HepG2 (cell line): ENCODE results near the gene ABAT. TPM values are rescaled to one million over a fixed set of nuclear protein-coding genes. Genes with fewer than 3 reads are reported as not detected.

Experiments
- BCL6 ChIP-seq: IDR thresholded peaks from 2 replicates; pipeline ENCODE4 v1.6.1; 2016; ENCODE audit warnings: missing genetic modification reagents, missing compliant biosample characterization
- CBX1 ChIP-seq: IDR thresholded peaks from one replicate; pipeline ENCODE4 v1.6.1; 2016; ENCODE audit warnings: antibody characterized with exemption, low read depth
- CREM ChIP-seq, 2 experiments: sonication (generic) in 1 of 2; formaldehyde crosslinking in 1 of 2; IDR thresholded peaks; 2 replicates each; pipeline versions ENCODE4 v1.4.0 to v1.6.1; 2016 to 2020; ENCODE audit warnings: antibody characterized with exemption in 1 of 2, mild to moderate bottlenecking in 1 of 2, missing genetic modification reagents in 1 of 2
- FOSL2 ChIP-seq: sonication (generic); formaldehyde crosslinking; IDR thresholded peaks from 2 replicates; pipeline ENCODE4 v1.4.0; 2020; ENCODE audit warnings: missing genetic modification reagents
- FOXA1 ChIP-seq, 2 experiments: fragments of 450-650 bp in 1 of 2; sonication (generic) in 1 of 2; formaldehyde crosslinking in 1 of 2; IDR thresholded peaks; 2 replicates each; pipeline versions ENCODE4 v1.4.0 to v1.6.1; 2016 to 2020; ENCODE audit warnings: missing genetic modification reagents in 1 of 2
- HNRNPL ChIP-seq: fragments of 200-400 bp; formaldehyde crosslinking; IDR thresholded peaks from 2 replicates; pipeline ENCODE4 v1.6.1; 2017; ENCODE audit warnings: mild to moderate bottlenecking, low read depth, low read length
- MED1 ChIP-seq: sonication (generic); formaldehyde crosslinking; IDR thresholded peaks from 2 replicates; pipeline ENCODE4 v1.4.0; 2020; ENCODE audit warnings: missing genetic modification reagents
- NCOA2 ChIP-seq: sonication (generic); formaldehyde crosslinking; IDR thresholded peaks from 2 replicates; pipeline ENCODE4 v1.8.0; 2022; ENCODE audit warnings: inconsistent platforms
- PCBP1 ChIP-seq: fragments of 200-400 bp; formaldehyde crosslinking; IDR thresholded peaks from 2 replicates; pipeline ENCODE4 v1.6.1; 2017; ENCODE audit warnings: mild to moderate bottlenecking, low read depth, low read length, borderline replicate concordance
- RELA ChIP-seq: sonication (generic); formaldehyde crosslinking; IDR thresholded peaks from 2 replicates; pipeline ENCODE4 v1.4.0; 2020; ENCODE audit warnings: missing genetic modification reagents
- XRCC5 ChIP-seq: fragments of 200-400 bp; formaldehyde crosslinking; optimal IDR thresholded peaks from 2 replicates; pipeline ENCODE3; 2017; ENCODE audit warnings: mild to moderate bottlenecking, low read length
- ZBTB7B ChIP-seq: sonication (generic); formaldehyde crosslinking; IDR thresholded peaks from 2 replicates; pipeline ENCODE4 v1.4.0; 2020; ENCODE audit warnings: missing genetic modification reagents
- ZFY ChIP-seq: sonication (generic); formaldehyde crosslinking; IDR thresholded peaks from 2 replicates; pipeline ENCODE4 v1.4.0; 2020; ENCODE audit warnings: missing genetic modification reagents
- ZNF737 ChIP-seq: sonication (generic); formaldehyde crosslinking; IDR thresholded peaks from 2 replicates; pipeline ENCODE4 v1.5.0; 2020; ENCODE audit warnings: missing genetic modification reagents, mild to moderate bottlenecking, borderline replicate concordance
- ZNF816 ChIP-seq: sonication (generic); formaldehyde crosslinking; IDR thresholded peaks from 2 replicates; pipeline ENCODE4 v1.8.0; 2022; ENCODE audit warnings: missing genetic modification reagents, mild to moderate bottlenecking, borderline replicate concordance
- polyA plus RNA-seq, 8 experiments: library from polyadenylated mRNA; depleted of rRNA in 3 of 8; stranded (reverse) in 7 of 8; unstranded in 1 of 8; fragments of >200 nt; fragmentation: Illumina TruSeq in 4 of 8; extraction: Trizol in 4 of 8; gene quantifications; 2 replicates each; pipeline versions ENCODE4 v1.2.1 to v1.2.3, GENCODE V29; 2011 to 2016; ENCODE audit warnings: low read depth in 4 of 8, missing spikeins in 1 of 8, mixed read lengths in 1 of 8; ENCODE audit not compliant: insufficient read depth in 1 of 8
- total RNA-seq, 5 experiments: library from RNA; depleted of rRNA; stranded (reverse); fragments of >200 nt; fragmentation: Illumina TruSeq; extraction: Trizol; gene quantifications; 2 replicates each; pipeline ENCODE4 v1.2.3, GENCODE V29; 2016; ENCODE audit warnings: low read depth in 1 of 5
- TF ChIP-seq, protein P1 (sequence below): sonication (generic); formaldehyde crosslinking; IDR thresholded peaks from 2 replicates; pipeline ENCODE4 v1.8.0; 2022; ENCODE audit warnings: missing genetic modification reagents, mild to moderate bottlenecking, borderline replicate concordance
- TF ChIP-seq, protein P2 (sequence below): sonication (generic); formaldehyde crosslinking; IDR thresholded peaks from 2 replicates; pipeline ENCODE4 v1.4.0; 2020; ENCODE audit warnings: missing genetic modification reagents, borderline replicate concordance
- TF ChIP-seq, protein P3 (sequence below): sonication (generic); formaldehyde crosslinking; IDR thresholded peaks from 2 replicates; pipeline ENCODE4 v1.4.0; 2020; ENCODE audit warnings: missing genetic modification reagents
- TF ChIP-seq, protein P4 (sequence below): sonication (generic); formaldehyde crosslinking; IDR thresholded peaks from 2 replicates; pipeline ENCODE4 v1.5.1; 2020; ENCODE audit warnings: mild to moderate bottlenecking, missing genetic modification reagents, moderate library complexity

The ABAT gene
- total and polyA plus RNA-seq, 2 of the 13 experiments (the other 11 are each of a cell fraction or from before 2014, with no cell fraction given) = 47.6 to 97.3 TPM

DNA sequence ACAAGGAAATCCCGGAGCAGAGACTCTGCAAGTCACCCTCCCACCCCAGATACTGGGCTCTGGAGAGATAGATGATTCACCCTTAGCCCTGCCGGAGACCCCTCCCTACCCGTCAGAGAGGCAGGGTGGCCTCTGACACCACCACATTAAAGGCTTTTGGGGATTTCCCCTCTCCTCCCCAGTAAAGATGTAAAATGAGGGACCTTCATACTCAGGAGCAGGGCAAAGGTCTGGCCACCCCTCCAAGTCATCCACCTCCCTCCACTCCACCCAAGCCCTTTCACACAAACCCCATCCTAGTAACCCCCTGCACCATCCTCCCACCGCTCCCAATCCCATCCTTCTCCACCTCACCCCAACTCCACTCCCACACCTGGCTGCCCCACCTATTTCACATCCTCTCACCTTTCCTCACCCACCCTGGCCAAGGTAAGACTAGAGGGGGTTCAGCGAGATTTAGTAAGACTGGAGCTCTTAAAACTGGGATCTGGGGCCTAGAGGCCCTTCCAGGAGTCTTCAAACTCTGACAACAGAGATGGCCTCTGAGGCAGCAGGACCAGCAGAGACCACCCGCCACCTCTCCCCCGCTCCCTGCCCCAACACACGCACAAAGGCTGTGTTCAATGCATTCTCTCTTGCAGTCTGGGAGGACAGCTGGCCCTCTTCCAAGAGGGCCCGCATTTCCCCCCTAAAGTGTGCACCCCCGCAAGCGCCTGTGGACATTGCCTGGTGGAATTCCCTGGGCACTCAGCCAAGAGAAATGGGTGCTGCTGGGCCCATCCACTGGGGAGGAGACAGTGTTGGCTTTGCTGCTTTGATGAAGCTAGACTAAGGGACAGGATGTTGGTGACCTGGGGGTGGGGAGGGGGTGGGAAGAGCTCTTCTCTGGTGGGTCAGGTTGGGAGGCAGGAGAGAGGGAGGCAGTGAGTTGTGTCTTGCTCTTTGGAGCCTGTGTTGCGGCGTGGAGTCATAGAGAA is 1.1 kb downstream of the ABAT start (continued):
- TF ChIP-seq RELA (0 out of 2 replicates have a peak, but pooled peaks have one; percentile 80), XRCC5 (peak; percentile 54), HNRNPL (0 out of 2 replicates have a peak, but pooled peaks have one; percentile 61), ZBTB7B (CRISPR knock-in tag) (peak; percentile 83), MED1 (CRISPR knock-in tag) (peak; percentile 59; the same call in 1 of the 2 replicates), ZFY (CRISPR knock-in tag) (0 out of 2 replicates have a peak, but pooled peaks have one; percentile 3), BCL6 (CRISPR knock-in tag) (peak; percentile 56; the same call in 1 of the 2 replicates), NCOA2 (CRISPR knock-in tag) (peak; percentile 47; the same call in 1 of the 2 replicates), FOXA1 (IDR thresholded peaks at IDR 0.05) (no peak), FOXA1 (CRISPR knock-in tag; IDR thresholded peaks at IDR 0.05) (peak; percentile 61; the same call in 1 of the 2 replicates), FOSL2 (CRISPR knock-in tag) (peak; percentile 77), ZNF737 (CRISPR knock-in tag) (0 out of 2 replicates have a peak, but pooled peaks have one; percentile 20), CBX1 (peak; percentile 45), ZNF816 (0 out of 2 replicates have a peak, but pooled peaks have one; percentile 56), PCBP1 (0 out of 2 replicates have a peak, but pooled peaks have one; percentile 25), CREM (IDR thresholded peaks at IDR 0.05) (peak; percentile 42), CREM (CRISPR knock-in tag; IDR thresholded peaks at IDR 0.05) (no peak)
- TF ChIP-seq, protein P1, sequence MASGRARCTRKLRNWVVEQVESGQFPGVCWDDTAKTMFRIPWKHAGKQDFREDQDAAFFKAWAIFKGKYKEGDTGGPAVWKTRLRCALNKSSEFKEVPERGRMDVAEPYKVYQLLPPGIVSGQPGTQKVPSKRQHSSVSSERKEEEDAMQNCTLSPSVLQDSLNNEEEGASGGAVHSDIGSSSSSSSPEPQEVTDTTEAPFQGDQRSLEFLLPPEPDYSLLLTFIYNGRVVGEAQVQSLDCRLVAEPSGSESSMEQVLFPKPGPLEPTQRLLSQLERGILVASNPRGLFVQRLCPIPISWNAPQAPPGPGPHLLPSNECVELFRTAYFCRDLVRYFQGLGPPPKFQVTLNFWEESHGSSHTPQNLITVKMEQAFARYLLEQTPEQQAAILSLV (CRISPR knock-in tag) = 0 out of 2 replicates have a peak, but pooled peaks have one; percentile 26
- TF ChIP-seq, protein P2, sequence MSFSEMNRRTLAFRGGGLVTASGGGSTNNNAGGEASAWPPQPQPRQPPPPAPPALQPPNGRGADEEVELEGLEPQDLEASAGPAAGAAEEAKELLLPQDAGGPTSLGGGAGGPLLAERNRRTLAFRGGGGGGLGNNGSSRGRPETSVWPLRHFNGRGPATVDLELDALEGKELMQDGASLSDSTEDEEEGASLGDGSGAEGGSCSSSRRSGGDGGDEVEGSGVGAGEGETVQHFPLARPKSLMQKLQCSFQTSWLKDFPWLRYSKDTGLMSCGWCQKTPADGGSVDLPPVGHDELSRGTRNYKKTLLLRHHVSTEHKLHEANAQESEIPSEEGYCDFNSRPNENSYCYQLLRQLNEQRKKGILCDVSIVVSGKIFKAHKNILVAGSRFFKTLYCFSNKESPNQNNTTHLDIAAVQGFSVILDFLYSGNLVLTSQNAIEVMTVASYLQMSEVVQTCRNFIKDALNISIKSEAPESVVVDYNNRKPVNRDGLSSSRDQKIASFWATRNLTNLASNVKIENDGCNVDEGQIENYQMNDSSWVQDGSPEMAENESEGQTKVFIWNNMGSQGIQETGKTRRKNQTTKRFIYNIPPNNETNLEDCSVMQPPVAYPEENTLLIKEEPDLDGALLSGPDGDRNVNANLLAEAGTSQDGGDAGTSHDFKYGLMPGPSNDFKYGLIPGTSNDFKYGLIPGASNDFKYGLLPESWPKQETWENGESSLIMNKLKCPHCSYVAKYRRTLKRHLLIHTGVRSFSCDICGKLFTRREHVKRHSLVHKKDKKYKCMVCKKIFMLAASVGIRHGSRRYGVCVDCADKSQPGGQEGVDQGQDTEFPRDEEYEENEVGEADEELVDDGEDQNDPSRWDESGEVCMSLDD (CRISPR knock-in tag) = peak; percentile 91; the same call in 1 of the 2 replicates
- TF ChIP-seq, protein P3, sequence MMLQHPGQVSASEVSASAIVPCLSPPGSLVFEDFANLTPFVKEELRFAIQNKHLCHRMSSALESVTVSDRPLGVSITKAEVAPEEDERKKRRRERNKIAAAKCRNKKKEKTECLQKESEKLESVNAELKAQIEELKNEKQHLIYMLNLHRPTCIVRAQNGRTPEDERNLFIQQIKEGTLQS (CRISPR knock-in tag) = 0 out of 2 replicates have a peak, but pooled peaks have one; percentile 23
- TF ChIP-seq, protein P4, sequence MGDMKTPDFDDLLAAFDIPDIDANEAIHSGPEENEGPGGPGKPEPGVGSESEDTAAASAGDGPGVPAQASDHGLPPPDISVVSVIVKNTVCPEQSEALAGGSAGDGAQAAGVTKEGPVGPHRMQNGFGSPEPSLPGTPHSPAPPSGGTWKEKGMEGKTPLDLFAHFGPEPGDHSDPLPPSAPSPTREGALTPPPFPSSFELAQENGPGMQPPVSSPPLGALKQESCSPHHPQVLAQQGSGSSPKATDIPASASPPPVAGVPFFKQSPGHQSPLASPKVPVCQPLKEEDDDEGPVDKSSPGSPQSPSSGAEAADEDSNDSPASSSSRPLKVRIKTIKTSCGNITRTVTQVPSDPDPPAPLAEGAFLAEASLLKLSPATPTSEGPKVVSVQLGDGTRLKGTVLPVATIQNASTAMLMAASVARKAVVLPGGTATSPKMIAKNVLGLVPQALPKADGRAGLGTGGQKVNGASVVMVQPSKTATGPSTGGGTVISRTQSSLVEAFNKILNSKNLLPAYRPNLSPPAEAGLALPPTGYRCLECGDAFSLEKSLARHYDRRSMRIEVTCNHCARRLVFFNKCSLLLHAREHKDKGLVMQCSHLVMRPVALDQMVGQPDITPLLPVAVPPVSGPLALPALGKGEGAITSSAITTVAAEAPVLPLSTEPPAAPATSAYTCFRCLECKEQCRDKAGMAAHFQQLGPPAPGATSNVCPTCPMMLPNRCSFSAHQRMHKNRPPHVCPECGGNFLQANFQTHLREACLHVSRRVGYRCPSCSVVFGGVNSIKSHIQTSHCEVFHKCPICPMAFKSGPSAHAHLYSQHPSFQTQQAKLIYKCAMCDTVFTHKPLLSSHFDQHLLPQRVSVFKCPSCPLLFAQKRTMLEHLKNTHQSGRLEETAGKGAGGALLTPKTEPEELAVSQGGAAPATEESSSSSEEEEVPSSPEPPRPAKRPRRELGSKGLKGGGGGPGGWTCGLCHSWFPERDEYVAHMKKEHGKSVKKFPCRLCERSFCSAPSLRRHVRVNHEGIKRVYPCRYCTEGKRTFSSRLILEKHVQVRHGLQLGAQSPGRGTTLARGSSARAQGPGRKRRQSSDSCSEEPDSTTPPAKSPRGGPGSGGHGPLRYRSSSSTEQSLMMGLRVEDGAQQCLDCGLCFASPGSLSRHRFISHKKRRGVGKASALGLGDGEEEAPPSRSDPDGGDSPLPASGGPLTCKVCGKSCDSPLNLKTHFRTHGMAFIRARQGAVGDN (CRISPR knock-in tag) = peak; percentile 74
